ENCODE results near the gene SLC25A43. TPM values are rescaled to one million over a fixed set of nuclear protein-coding genes. Genes with fewer than 3 reads are reported as not detected.

The SLC25A43 gene
- total and polyA plus RNA-seq, 2 of the 8 experiments (the other 6 are each of a cell fraction or from before 2014, with no cell fraction given): 3.1 to 5.8 TPM

DNA sequence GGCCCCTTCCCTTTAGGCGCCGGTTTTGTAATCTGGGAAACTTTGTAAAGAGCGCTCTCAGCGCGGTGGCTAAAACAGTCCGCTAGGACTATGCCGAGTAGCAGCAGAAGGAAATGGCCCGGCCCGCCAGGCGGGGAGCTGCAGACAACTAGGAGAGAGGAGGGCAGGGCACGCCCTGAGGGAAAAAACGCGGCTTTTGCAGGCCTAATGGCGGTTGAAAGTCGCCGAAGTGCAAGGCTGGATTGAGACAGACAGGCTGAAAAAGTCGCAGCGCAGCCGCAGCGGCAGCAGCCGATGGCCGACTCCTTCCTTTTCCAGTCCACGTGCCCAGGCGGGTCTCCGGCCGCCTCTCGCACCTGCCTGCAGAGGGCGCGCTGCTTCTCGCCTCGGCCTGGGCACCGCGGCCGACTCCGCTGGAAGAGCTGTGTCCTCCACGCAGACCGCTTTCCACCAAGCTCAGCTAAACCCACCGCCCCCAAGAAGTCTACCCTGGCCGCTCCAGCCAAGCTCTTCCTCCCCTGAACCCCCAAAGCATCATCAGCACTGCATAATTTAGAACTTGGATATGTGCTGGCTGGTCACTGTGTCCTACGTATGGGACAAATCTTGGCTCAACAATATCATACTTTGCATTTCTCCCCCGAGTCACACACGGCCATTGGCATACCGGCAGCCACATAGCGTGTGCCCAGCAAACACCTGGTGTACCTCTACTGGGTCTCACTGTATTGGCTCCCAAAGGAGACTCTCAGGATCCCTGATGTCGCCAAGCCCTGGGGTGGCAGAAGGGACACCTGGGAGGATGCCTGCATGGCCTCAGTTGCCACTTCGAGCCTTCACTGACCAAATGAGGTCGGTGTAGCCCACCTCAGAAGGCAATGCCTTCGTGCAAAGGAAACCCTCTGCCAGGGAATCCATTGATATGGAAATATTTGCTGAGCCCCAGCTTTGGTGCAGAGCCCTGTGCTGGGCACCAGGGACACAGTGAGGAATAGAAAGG is 83.6 kb downstream of the SLC25A43 start (continued):
- TF ChIP-seq, protein P1, sequence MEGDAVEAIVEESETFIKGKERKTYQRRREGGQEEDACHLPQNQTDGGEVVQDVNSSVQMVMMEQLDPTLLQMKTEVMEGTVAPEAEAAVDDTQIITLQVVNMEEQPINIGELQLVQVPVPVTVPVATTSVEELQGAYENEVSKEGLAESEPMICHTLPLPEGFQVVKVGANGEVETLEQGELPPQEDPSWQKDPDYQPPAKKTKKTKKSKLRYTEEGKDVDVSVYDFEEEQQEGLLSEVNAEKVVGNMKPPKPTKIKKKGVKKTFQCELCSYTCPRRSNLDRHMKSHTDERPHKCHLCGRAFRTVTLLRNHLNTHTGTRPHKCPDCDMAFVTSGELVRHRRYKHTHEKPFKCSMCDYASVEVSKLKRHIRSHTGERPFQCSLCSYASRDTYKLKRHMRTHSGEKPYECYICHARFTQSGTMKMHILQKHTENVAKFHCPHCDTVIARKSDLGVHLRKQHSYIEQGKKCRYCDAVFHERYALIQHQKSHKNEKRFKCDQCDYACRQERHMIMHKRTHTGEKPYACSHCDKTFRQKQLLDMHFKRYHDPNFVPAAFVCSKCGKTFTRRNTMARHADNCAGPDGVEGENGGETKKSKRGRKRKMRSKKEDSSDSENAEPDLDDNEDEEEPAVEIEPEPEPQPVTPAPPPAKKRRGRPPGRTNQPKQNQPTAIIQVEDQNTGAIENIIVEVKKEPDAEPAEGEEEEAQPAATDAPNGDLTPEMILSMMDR (IDR thresholded peaks at IDR 0.05; ENCODE audit: control extremely low read depth in 1 of 3, insufficient read depth in 1 of 3, low read depth in 1 of 3, low read length in 3 of 3): peak; percentile 61 to 80 (median 74)
- peak; percentile 38; the same call in 1 of the 2 replicates for TF ChIP-seq PHF8 (conservative IDR thresholded peaks at IDR 0.05; ENCODE audit: low read depth, low read length)
- TF ChIP-seq, protein P2, sequence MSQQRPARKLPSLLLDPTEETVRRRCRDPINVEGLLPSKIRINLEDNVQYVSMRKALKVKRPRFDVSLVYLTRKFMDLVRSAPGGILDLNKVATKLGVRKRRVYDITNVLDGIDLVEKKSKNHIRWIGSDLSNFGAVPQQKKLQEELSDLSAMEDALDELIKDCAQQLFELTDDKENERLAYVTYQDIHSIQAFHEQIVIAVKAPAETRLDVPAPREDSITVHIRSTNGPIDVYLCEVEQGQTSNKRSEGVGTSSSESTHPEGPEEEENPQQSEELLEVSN (IDR thresholded peaks at IDR 0.05): peak; percentile 91
